HEK293 (cell line): Measurements from ENCODE around the gene JAML.

Experiments
- CTCF ChIA-PET: fragments of 350-600 bp; formaldehyde crosslinking; extraction: SDS; loops from one replicate; lab custom pipeline; 2021; ENCODE audit warnings: antibody characterized with exemption; lab: Yijun Ruan, JAX
- POLR2A ChIA-PET: fragments of 300-600 bp; formaldehyde crosslinking; extraction: SDS; loops from one replicate; lab custom pipeline; 2020; ENCODE audit warnings: antibody characterized with exemption, inconsistent platforms; lab: Yijun Ruan, JAX
- H3K27ac ChIP-seq: fragments of 200-500 bp; sonication (Bioruptor generic); 2 replicates; pipeline ENCODE4 v1.5.1; 2014; ENCODE audit warnings: low read depth, low read length, control low read depth, inconsistent platforms; ENCODE audit errors: extremely low read depth
- H3K36me3 ChIP-seq, 2 experiments: fragments of 200-500 bp in 1 of 2; sonication (Bioruptor generic) in 1 of 2; 1 replicate in 1 of 2; 2 replicates in 1 of 2; pipeline ENCODE4 v1.5.1; 2014 to 2017; ENCODE audit warnings: inconsistent platforms in 2 of 2, low read length in 2 of 2; ENCODE audit not compliant: control insufficient read depth in 2 of 2, insufficient read depth in 1 of 2
- H3K4me1 ChIP-seq: fragments of 200-500 bp; sonication (Bioruptor generic); 2 replicates; pipeline ENCODE4 v1.5.1; 2014; ENCODE audit warnings: mild to moderate bottlenecking, low read length, inconsistent platforms; ENCODE audit not compliant: control insufficient read depth, insufficient read depth
- H3K4me3 ChIP-seq: 2 replicates; pipeline ENCODE4 v1.5.1; 2011; ENCODE audit warnings: low read depth, mild to moderate bottlenecking, control low read depth, low read length, moderate library complexity
- H3K9me3 ChIP-seq: fragments of 200-500 bp; sonication (Bioruptor generic); 2 replicates; pipeline ENCODE4 v1.5.1; 2014; ENCODE audit warnings: low read depth, low read length, inconsistent platforms; ENCODE audit not compliant: control insufficient read depth, insufficient read depth
- BCL11A ChIP-seq: fragments of 450-650 bp; formaldehyde crosslinking; IDR thresholded peaks from 2 replicates; pipeline ENCODE4 v1.5.1; 2016; ENCODE audit warnings: low read depth, missing biosample characterization, missing genetic modification characterization
- BCL11B ChIP-seq: fragments of 450-650 bp; formaldehyde crosslinking; IDR thresholded peaks from 2 replicates; pipeline ENCODE4 v1.5.1; 2016; ENCODE audit warnings: low read depth, missing biosample characterization, missing genetic modification characterization
- GLIS1 ChIP-seq: fragments of 450-650 bp; formaldehyde crosslinking; IDR thresholded peaks from 2 replicates; pipeline ENCODE4 v1.5.1; 2016; ENCODE audit warnings: missing biosample characterization, missing genetic modification characterization
- HOXD13 ChIP-seq: sonication (generic); formaldehyde crosslinking; IDR thresholded peaks from 2 replicates; pipeline ENCODE4 v1.8.0; 2022; ENCODE audit warnings: missing genetic modification reagents, borderline replicate concordance
- PATZ1 ChIP-seq: fragments of 450-650 bp; formaldehyde crosslinking; IDR thresholded peaks from 2 replicates; pipeline ENCODE4 v1.5.1; 2016; ENCODE audit warnings: missing biosample characterization, missing genetic modification characterization
- PRDM1 ChIP-seq: fragments of 450-650 bp; formaldehyde crosslinking; IDR thresholded peaks from 2 replicates; pipeline ENCODE4; 2016; ENCODE audit warnings: missing biosample characterization, missing genetic modification characterization
- ZBTB26 ChIP-seq: fragments of 450-650 bp; formaldehyde crosslinking; optimal IDR thresholded peaks from 2 replicates; pipeline ENCODE3; 2016; ENCODE audit warnings: missing biosample characterization, mild to moderate bottlenecking, missing genetic modification characterization
- ZBTB44 ChIP-seq: fragments of 450-650 bp; IDR thresholded peaks from 2 replicates; pipeline ENCODE4 v1.5.1; 2018; ENCODE audit warnings: missing biosample characterization, mild to moderate bottlenecking, missing genetic modification characterization
- ZBTB7A ChIP-seq: fragments of 450-650 bp; formaldehyde crosslinking; IDR thresholded peaks from 2 replicates; pipeline ENCODE4 v1.5.1; 2016; ENCODE audit warnings: low read depth, missing biosample characterization, missing genetic modification characterization
- ZNF10 ChIP-seq: fragments of 450-650 bp; formaldehyde crosslinking; IDR thresholded peaks from 2 replicates; pipeline ENCODE4 v1.5.1; 2017; ENCODE audit warnings: missing biosample characterization, missing genetic modification characterization
- ZNF114 ChIP-seq: fragments of 450-650 bp; formaldehyde crosslinking; IDR thresholded peaks from 2 replicates; pipeline ENCODE4 v1.5.0; 2017; ENCODE audit warnings: missing biosample characterization, missing genetic modification characterization
- ZNF239 ChIP-seq: fragments of 450-650 bp; formaldehyde crosslinking; IDR thresholded peaks from 2 replicates; pipeline ENCODE4 v1.5.1; 2016; ENCODE audit warnings: missing biosample characterization, missing genetic modification characterization
- ZNF280D ChIP-seq: fragments of 450-650 bp; formaldehyde crosslinking; IDR thresholded peaks from 2 replicates; pipeline ENCODE4 v1.5.1; 2016; ENCODE audit warnings: missing biosample characterization, missing genetic modification characterization
- ZNF404 ChIP-seq: fragments of 450-650 bp; formaldehyde crosslinking; IDR thresholded peaks from 2 replicates; pipeline ENCODE4 v1.5.1; 2017; ENCODE audit warnings: missing biosample characterization, missing genetic modification characterization
- ZNF513 ChIP-seq: fragments of 450-650 bp; IDR thresholded peaks from 2 replicates; pipeline ENCODE4 v1.5.1; 2018; ENCODE audit warnings: missing biosample characterization, missing genetic modification characterization
- ZNF626 ChIP-seq: fragments of 450-650 bp; sonication (Bioruptor Pico); formaldehyde crosslinking; IDR thresholded peaks from 2 replicates; pipeline ENCODE4 v1.5.1; 2018; ENCODE audit warnings: missing biosample characterization, missing genetic modification characterization, inconsistent platforms
- ZNF658 ChIP-seq: fragments of 450-650 bp; formaldehyde crosslinking; IDR thresholded peaks from 2 replicates; pipeline ENCODE4; 2016; ENCODE audit warnings: missing biosample characterization, missing genetic modification characterization
- ZNF777 ChIP-seq: fragments of 450-650 bp; formaldehyde crosslinking; IDR thresholded peaks from 2 replicates; pipeline ENCODE4 v1.5.1; 2017; ENCODE audit warnings: missing biosample characterization, missing genetic modification characterization, borderline replicate concordance

The JAML gene

GRCh38 chr11:118223992-118224391, 819 bp downstream of the JAML start:
- Histone ChIP-seq H3K36me3 (no peaks in the 10 kb centered on the region), H3K4me3 (no peak overlapping the region), H3K27ac (no peak overlapping the region), H3K9me3 (no peaks in the 10 kb centered on the region), H3K4me1 (no peaks in the 10 kb centered on the region)
- ChIA-PET POLR2A (no interaction called here), CTCF (no interaction called here)
- no peak for TF ChIP-seq ZBTB26 (tag by site-specific recombination)
- TF ChIP-seq ZNF658 (tag by site-specific recombination), result no peak
- no peak for TF ChIP-seq GLIS1 (tag by site-specific recombination)
- no peak for TF ChIP-seq PRDM1
- TF ChIP-seq ZNF280D (tag by site-specific recombination), result no peak
- TF ChIP-seq HOXD13 (CRISPR knock-in tag), result no peak
- no peak for TF ChIP-seq ZNF404 (tag by site-specific recombination)
- no peak for TF ChIP-seq BCL11B
- TF ChIP-seq ZNF513 (tag by site-specific recombination), result no peak
- no peak for TF ChIP-seq ZNF114 (tag by site-specific recombination)
- no peak for TF ChIP-seq ZNF626 (tag by site-specific recombination)
- TF ChIP-seq BCL11A (tag by site-specific recombination), result no peak
- TF ChIP-seq ZNF239 (tag by site-specific recombination), result no peak
- TF ChIP-seq ZBTB7A, result no peak
- no peak for TF ChIP-seq PATZ1
- no peak for TF ChIP-seq ZBTB44 (tag by site-specific recombination)
- TF ChIP-seq ZNF777 (tag by site-specific recombination), result no peak
- no peak for TF ChIP-seq ZNF10
